KMS-11 (cell line): ENCODE measurements around the gene PARD3B.

Experiments used
- H2AFZ ChIP-seq: fragments of 200-600 bp; sonication (generic); 2 replicates; pipeline ENCODE4 v1.6.1; 2016; ENCODE audit warnings: antibody characterized with exemption, mixed run types, low read depth
- H3K27ac ChIP-seq: fragments of 200-600 bp; sonication (generic); 2 replicates; pipeline ENCODE4 v1.6.1; 2016; ENCODE audit warnings: mild to moderate bottlenecking, mixed run types
- H3K27me3 ChIP-seq: fragments of 200-600 bp; sonication (generic); 2 replicates; pipeline ENCODE4 v1.6.1; 2017; ENCODE audit warnings: mild to moderate bottlenecking, low read depth, mixed run types, moderate library complexity; ENCODE audit not compliant: insufficient read depth
- H3K36me3 ChIP-seq: fragments of 200-600 bp; sonication (generic); 2 replicates; pipeline ENCODE4 v1.6.1; 2017; ENCODE audit warnings: mild to moderate bottlenecking, mixed run types; ENCODE audit not compliant: insufficient read depth
- H3K4me1 ChIP-seq: fragments of 200-600 bp; sonication (generic); 2 replicates; pipeline ENCODE4 v1.6.1; 2016; ENCODE audit warnings: mild to moderate bottlenecking, low read depth, mixed run types; ENCODE audit not compliant: poor library complexity, severe bottlenecking
- H3K4me2 ChIP-seq: fragments of 200-600 bp; sonication (generic); 2 replicates; pipeline ENCODE4 v1.7.0; 2016; ENCODE audit warnings: mild to moderate bottlenecking, mixed run types
- H3K4me3 ChIP-seq: fragments of 200-600 bp; sonication (generic); IDR thresholded peaks from 2 replicates; pipeline ENCODE4 v1.6.1; 2017; ENCODE audit warnings: low read depth, low read length, mixed read lengths; ENCODE audit not compliant: insufficient read depth
- H3K79me2 ChIP-seq: fragments of 200-600 bp; sonication (generic); 2 replicates; pipeline ENCODE4 v1.6.1; 2016; ENCODE audit warnings: low read depth, mixed run types; ENCODE audit not compliant: insufficient read depth
- H3K9ac ChIP-seq: fragments of 200-600 bp; sonication (generic); 2 replicates; pipeline ENCODE4 v1.6.1; 2016; ENCODE audit warnings: mild to moderate bottlenecking, mixed run types
- H4K20me1 ChIP-seq: fragments of 200-600 bp; sonication (generic); 2 replicates; pipeline ENCODE4 v1.6.1; 2016; ENCODE audit warnings: mild to moderate bottlenecking, mixed run types; ENCODE audit not compliant: insufficient read depth
- TF ChIP-seq, protein P1 (sequence below): fragments of 200-600 bp; sonication (generic); conservative IDR thresholded peaks from 2 replicates; pipeline ENCODE4 v1.6.1; 2017; ENCODE audit warnings: low read depth, mild to moderate bottlenecking, antibody characterized with exemption, low read length, moderate library complexity, mixed read lengths

The PARD3B gene

DNA sequence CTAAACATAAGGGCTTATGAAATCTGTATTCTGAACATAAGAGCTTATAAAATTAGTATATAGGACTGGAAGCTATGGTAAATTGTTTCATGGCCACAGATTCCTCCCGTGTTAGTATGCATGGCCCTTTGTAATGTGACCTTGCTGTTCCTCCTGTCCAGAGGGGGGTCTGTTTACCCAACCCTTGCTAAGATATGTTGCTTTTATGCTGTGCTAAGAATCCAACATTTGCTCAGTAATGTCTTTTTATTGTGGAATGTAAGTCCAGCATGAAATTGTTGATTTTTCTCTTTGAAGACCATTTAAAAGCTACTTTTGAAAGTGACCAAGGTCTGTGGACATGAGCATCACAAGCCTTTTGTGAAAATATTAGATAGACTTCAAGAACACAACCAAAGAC is 485.4 kb downstream of the PARD3B start:
- no peaks in the 10 kb centered on the region for H3K79me2 ChIP-seq
- no peak overlapping the region for H3K4me3 ChIP-seq

DNA sequence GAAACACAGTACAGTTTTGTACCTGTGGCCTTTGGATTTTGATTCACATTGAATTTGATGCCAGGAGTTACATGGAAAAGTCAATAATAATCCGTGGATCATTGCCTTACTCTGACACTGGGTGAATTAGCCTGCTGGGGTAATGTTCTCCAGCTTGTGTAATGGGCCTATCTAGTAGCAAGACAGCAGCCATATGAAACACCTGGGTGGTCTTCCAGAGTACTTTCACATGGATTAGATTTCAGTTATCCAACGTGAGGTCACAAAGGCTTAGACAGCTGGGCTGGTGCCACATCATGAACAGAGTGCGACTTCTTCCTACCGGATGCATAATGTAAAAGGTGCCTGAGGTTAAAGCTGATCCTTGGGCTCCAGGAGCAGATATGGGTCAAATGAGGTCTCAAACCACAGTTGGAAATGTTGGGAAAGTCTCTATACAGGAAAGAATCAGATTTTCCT is 486.8 kb downstream of the PARD3B start:
- no peaks in the 10 kb centered on the region for H3K4me1 ChIP-seq
- H3K9ac ChIP-seq, result no peak overlapping the region
- no peak overlapping the region for H3K27ac ChIP-seq
- H4K20me1 ChIP-seq, result no peaks in the 10 kb centered on the region
- no peak overlapping the region for H3K4me3 ChIP-seq
- no peaks in the 10 kb centered on the region for H3K36me3 ChIP-seq
- H3K27me3 ChIP-seq, result no peaks in the 10 kb centered on the region
- TF ChIP-seq, protein P1, sequence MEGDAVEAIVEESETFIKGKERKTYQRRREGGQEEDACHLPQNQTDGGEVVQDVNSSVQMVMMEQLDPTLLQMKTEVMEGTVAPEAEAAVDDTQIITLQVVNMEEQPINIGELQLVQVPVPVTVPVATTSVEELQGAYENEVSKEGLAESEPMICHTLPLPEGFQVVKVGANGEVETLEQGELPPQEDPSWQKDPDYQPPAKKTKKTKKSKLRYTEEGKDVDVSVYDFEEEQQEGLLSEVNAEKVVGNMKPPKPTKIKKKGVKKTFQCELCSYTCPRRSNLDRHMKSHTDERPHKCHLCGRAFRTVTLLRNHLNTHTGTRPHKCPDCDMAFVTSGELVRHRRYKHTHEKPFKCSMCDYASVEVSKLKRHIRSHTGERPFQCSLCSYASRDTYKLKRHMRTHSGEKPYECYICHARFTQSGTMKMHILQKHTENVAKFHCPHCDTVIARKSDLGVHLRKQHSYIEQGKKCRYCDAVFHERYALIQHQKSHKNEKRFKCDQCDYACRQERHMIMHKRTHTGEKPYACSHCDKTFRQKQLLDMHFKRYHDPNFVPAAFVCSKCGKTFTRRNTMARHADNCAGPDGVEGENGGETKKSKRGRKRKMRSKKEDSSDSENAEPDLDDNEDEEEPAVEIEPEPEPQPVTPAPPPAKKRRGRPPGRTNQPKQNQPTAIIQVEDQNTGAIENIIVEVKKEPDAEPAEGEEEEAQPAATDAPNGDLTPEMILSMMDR, result no peak
- no peaks in the 10 kb centered on the region for H3K79me2 ChIP-seq
- H3K4me2 ChIP-seq, result no peak overlapping the region
- H2AFZ ChIP-seq, result no peak overlapping the region

More for the DNA sequence above, 485.4 kb downstream of the PARD3B start:
- H3K4me2 ChIP-seq, result no peak overlapping the region
- no peak overlapping the region for H2AFZ ChIP-seq
- TF ChIP-seq, protein P1, result no peak
- no peak overlapping the region for H3K9ac ChIP-seq
- no peaks in the 10 kb centered on the region for H3K36me3 ChIP-seq
- no peaks in the 10 kb centered on the region for H3K4me1 ChIP-seq
- no peaks in the 10 kb centered on the region for H3K27me3 ChIP-seq
- no peak overlapping the region for H3K27ac ChIP-seq
- no peaks in the 10 kb centered on the region for H4K20me1 ChIP-seq

GRCh38 chr2:205033431-205033830 is 488.2 kb downstream of the PARD3B start:
- no peak overlapping the region for H3K9ac ChIP-seq
- no peaks in the 10 kb centered on the region for H3K27me3 ChIP-seq
- H3K79me2 ChIP-seq, result no peaks in the 10 kb centered on the region
- no peaks in the 10 kb centered on the region for H3K4me1 ChIP-seq
- TF ChIP-seq, protein P1, result no peak
- H4K20me1 ChIP-seq, result no peaks in the 10 kb centered on the region
- H2AFZ ChIP-seq, result no peak overlapping the region
- H3K4me2 ChIP-seq, result no peak overlapping the region
- no peaks in the 10 kb centered on the region for H3K36me3 ChIP-seq
- no peak overlapping the region for H3K27ac ChIP-seq
- H3K4me3 ChIP-seq, result no peak overlapping the region

DNA sequence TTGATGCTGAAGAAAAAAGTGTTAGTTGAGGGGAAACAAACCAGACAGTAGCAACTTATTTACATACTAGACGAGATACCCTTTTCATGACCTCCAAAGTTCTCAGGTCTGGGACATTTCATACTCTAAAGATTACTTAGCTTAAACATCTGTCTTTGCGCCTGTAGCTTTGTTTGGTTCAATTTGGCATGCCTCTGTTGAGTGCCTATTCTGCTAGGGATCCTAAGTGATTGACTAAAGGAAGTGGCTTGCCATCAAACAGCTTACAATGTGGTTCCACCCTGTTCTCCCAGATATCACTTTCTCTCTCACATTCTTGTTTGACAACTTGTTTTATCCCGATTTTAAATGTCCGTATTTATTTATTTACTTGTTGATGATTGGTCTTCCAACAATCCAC is 488.8 kb downstream of the PARD3B start:
- H3K4me1 ChIP-seq, result no peaks in the 10 kb centered on the region

More for the DNA sequence above, 488.8 kb downstream of the PARD3B start:
- Histone ChIP-seq H3K9ac (no peak overlapping the region), H3K36me3 (no peaks in the 10 kb centered on the region), H3K4me2 (no peak overlapping the region), H3K27ac (no peak overlapping the region), H2AFZ (no peak overlapping the region), H3K79me2 (no peaks in the 10 kb centered on the region), H3K4me3 (no peak overlapping the region), H3K27me3 (no peaks in the 10 kb centered on the region), H4K20me1 (no peaks in the 10 kb centered on the region)
- TF ChIP-seq, protein P1, result no peak
